AG09309 (cell line): Measurements from ENCODE around the gene RBM20.

Experiments
- DNase-seq: peaks from one replicate; pipeline ENCODE4 v3.0.0-alpha.2; 2010; ENCODE audit warnings: low read depth
- H3K4me3 ChIP-seq: 2 replicates; pipeline ENCODE4 v1.5.1; 2011; ENCODE audit warnings: mild to moderate bottlenecking, low read depth, low read length, moderate library complexity; ENCODE audit not compliant: control insufficient read depth
- TF ChIP-seq, protein P1 (sequence below): IDR thresholded peaks from 2 replicates; pipeline ENCODE4 v1.5.1; 2011; ENCODE audit warnings: mild to moderate bottlenecking, low read depth, low read length, inconsistent platforms; ENCODE audit not compliant: insufficient read depth, control insufficient read depth; ENCODE audit errors: missing control alignments

Gene RBM20

DNA sequence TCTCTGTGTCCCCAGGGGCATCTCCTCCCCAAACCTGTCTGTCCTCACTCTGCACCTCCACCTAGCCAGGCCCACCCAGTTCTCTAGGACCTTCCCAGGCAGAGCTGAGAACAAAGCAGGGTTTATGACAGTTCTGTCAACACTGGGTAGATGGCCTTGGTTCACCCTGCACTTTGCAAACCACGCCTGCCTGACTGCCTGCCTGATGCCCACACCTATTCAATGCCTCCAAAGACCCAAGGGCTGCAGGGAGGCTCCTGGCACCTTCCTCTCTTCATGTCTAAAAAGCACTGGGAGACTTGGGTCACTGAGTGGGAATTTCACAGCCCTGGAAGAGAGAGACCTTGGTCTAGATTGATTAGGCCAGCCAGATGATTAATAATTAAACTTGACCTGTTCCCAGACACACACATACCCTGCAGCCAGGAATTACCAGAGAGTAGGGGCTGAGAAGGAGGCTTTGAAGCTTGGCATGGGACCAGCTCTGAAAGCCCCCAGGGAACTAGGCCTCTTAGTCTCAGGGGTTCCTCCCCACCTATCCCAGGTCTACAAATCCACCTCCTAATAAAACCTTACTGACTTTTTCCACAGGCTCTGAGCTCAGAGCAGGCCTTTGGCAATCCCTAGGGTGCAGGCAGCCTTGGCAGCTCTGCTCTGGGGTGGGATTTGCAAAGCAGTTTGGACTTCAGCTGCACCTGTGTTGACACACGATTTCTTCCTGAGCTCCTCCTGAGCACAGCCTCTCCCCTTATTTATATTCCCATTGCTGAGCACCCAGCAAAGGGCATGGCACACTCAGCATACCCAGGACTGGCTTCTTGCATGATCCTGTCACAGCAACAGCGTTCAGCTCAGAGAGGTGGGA is 201.9 kb downstream of the RBM20 start:
- TF ChIP-seq, protein P1, sequence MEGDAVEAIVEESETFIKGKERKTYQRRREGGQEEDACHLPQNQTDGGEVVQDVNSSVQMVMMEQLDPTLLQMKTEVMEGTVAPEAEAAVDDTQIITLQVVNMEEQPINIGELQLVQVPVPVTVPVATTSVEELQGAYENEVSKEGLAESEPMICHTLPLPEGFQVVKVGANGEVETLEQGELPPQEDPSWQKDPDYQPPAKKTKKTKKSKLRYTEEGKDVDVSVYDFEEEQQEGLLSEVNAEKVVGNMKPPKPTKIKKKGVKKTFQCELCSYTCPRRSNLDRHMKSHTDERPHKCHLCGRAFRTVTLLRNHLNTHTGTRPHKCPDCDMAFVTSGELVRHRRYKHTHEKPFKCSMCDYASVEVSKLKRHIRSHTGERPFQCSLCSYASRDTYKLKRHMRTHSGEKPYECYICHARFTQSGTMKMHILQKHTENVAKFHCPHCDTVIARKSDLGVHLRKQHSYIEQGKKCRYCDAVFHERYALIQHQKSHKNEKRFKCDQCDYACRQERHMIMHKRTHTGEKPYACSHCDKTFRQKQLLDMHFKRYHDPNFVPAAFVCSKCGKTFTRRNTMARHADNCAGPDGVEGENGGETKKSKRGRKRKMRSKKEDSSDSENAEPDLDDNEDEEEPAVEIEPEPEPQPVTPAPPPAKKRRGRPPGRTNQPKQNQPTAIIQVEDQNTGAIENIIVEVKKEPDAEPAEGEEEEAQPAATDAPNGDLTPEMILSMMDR: no peak
- H3K4me3 ChIP-seq: no peak overlapping the region
- DNase-seq: no peak

DNA sequence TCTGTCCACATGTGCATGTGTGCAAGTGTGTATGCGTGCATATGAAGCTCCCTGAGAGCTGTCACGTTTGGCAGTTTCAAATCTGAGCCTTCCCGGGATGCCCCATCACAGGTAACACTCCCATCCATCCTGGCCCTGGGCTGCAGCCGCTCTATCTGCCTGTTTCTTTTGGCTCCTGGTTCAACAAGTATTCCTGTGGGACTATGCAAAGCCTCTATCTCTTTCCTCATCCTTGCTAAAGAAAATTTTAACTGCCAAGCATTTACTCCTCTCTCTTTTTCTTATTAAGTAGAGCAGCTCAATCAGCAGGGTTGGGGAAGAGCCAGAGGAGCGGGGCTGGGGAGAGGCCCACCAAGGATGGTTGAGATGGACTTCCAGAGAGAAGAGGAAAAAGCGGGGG is 203.2 kb downstream of the RBM20 start:
- TF ChIP-seq, protein P1: no peak
- no peak for DNase-seq
- H3K4me3 ChIP-seq: no peak overlapping the region

GRCh38 chr10:110848106-110848505 is 204.0 kb downstream of the RBM20 start:
- TF ChIP-seq, protein P1: no peak
- H3K4me3 ChIP-seq: no peak overlapping the region

DNA sequence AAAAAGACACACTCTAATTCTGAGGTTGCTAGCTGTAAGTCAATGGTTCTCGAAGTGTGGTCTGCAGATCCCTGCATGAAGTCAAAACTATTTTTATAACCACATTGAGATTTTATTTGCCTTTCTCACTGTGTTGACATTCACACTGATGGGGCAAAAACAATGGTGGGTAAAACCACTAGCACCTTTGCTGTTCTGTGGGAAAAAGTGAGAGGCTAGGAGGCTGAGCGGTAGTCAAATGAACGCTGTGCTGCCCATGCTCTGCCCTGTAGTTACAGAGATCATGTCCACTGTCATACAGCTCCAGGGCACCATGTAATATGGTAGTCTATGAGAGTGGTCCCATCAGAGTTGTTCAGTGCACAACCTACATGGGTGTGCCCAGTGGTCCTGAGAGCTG is 206.0 kb downstream of the RBM20 start:
- no peak overlapping the region for H3K4me3 ChIP-seq
- DNase-seq: no peak
- TF ChIP-seq, protein P1: no peak

More at GRCh38 chr10:110848106-110848505, 204.0 kb downstream of the RBM20 start:
- DNase-seq: no peak

DNA sequence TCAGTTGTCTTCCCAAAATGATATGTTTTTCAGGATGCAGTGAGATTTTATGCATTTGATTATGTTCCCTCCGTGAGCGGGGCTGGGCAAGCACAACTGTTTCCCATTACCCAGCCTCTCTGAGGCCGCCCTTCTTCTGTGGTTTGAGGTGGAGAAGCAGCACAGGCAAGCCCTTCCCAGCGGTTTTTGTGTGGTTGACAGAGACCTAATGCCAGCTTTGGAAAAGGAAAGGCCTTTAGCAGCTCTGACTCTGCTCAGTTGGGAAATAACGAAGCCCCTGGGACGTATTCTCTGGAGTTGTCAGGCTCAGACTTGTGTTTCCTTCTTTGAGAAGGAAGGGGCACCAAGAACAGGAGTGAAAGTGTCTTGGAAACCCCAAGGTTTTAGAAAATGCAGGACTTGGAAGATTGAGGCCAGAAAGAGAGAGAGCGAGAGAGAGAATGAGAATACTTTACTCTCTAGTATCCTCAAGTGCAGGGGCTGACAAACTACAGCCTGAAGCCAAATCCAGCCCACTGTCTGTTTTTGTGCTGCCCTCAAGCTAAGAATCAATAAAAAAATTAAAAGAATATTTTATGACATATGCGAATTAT is 207.0 kb downstream of the RBM20 start:
- TF ChIP-seq, protein P1: no peak
- DNase-seq: no peak
- no peak overlapping the region for H3K4me3 ChIP-seq

DNA sequence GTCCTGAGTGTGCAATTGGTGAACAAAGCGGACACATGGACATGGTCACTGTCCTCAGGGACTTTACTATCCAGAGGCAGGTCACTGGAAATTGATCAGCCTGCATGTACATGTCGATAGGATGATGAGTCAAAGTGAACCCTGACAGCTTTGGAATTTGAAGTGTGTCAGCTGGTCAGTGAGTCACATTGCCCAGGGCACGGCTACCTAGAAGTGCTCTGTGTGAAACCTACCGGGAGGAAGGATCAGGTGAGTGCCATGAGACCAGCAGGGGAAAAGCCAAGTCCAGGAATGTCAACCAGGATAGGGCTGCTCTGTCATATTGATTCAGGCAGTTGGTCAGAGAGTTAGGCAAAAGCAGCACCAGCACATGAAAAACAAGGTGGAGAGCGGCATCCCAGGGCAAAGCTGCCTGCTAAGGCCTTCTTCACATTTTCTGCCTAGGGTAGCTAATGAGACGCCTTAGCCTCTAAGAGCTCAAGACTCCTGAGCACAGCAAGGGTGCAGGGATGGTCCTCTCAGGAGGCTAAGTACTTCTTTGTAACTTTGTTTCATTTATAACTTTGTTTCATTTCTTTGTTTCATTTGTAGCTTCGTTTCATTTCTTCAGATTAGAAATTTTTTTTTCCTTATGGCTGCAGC is 208.2 kb downstream of the RBM20 start:
- no peak for DNase-seq
- TF ChIP-seq, protein P1: no peak
- H3K4me3 ChIP-seq: no peak overlapping the region
